G401 (cell line): ENCODE results near the gene PRND. TPM values are rescaled to one million over a fixed set of nuclear protein-coding genes. Genes with fewer than 3 reads are reported as not detected.
"Not testable (repeated sequence)": the region's sequence is repeated elsewhere in the genome, so short reads cannot be mapped to it uniquely, and the experiment has no call there.

ENCODE experiments used
- DNase-seq: peaks from one replicate; pipeline ENCODE4 v3.0.0-alpha.2; 2015; ENCODE audit warnings: low spot score
- in situ Hi-C: cut with HindIII; loops from 2 replicates; pipeline ENCODE4 v1.10.0; 2016; ENCODE audit warnings: low sequenced_read_pairs, mixed read lengths
- total RNA-seq: library from RNA; depleted of rRNA; stranded (reverse); fragments of >200 nt; shearing (Covaris generic); gene quantifications from 2 replicates; pipeline ENCODE4 v1.2.3, GENCODE V29; 2014

Gene PRND
- total RNA-seq, 1 experiment from 2014 or later, result not detected

DNA sequence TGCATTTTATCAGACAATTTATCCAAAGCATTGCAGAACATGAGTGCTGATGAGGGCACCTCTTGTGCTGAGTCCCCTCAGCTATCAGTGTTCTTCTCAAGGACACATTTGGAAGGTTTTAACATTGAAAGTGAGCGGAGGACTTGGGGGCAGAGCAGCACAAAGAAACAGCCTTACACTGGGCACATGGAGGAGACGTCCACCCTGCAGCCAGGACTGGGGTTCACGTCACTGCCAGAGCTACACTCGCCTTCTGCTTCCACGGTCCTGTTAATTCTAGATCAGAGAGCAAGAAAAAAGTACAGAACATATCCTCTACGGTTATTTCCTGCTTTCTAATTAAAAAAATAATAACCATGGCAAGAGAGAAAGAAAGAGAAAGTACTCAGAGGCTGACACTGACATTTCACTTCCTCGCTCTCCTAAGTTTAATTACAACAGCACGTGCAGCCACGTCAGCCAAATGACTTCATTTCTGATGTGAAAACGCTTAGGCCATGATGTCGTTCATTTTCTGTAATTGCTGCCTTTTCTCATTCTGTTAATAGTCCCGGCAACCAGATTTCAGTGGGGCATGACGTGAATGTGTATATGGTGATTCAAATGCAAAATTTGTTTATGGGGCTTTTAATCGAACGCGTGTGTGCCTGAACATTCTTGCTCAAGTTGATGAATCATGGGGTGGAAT lies 5.1 kb downstream of the PRND start:
- in situ Hi-C loops, result no loop called here
- no peak for DNase-seq

DNA sequence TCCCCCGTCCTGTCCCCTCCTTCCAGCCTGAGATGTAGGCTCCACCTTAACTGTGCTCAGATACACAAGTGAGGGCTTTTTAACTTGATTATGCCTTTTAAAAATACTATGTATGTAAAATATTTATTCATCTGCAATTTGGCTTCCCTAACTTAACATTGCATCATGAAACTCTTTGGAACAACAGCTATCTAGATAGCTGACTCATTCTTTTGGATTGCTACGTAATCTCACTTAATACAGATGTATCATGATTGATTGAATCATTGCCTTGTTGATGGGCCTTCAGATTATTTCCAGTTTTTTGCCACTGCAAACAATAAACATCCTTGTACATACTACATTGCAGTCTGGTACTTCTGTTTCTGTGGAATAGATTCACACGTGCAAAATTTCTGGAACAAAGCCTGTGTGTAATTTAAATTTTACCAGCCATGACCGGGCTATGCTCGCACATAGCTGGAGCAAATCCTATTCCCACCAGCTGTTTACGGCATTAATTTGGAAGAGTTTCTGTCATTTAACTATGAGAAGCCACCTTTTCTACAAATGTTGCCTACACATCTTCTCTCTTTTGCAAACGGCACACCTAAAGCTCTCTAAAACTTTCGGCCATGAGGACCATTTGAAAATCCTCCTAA lies 6.5 kb downstream of the PRND start:
- in situ Hi-C loops, result no loop called here
- no peak for DNase-seq

DNA sequence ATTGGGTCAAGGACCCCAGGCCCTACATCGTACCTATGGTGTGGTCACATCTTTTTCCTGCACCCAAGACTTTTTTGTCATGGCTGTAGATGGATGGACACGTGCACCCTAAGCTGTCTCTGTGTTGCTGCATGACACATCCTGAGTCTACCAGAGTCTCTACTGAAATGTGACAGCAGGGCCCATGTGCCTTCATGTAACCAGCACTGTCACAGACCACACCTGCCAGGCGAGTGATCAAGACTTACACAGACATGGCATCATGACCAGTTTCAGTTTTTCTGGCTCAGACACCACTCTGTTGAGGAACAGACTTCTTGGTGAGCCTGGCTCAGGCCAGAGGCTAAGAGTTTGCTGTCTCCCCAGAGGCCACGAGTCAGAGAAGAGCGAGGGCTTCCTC lies 7.6 kb downstream of the PRND start:
- DNase-seq, result no peak
- in situ Hi-C loops, result no loop called here

DNA sequence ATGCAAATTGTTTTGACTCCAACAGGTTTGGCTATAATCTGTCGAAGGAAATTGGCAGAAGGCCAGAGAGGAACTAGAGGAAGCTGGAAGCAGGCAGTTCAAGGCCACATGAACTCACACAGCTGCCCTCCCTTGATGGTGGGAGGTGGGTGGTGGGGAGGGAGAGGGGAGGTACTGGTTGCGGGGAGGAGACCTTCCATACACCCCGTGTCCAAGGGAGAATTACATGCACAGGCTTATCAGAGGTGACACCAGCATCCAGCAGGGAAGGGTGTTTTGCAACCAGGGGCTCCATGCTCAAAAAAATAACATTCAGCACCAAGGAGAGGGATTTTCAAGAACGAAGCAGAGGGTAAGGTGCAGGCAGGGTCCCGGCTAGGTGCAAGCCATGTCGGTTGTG lies 9.1 kb downstream of the PRND start:
- in situ Hi-C loops, result no loop called here

DNA sequence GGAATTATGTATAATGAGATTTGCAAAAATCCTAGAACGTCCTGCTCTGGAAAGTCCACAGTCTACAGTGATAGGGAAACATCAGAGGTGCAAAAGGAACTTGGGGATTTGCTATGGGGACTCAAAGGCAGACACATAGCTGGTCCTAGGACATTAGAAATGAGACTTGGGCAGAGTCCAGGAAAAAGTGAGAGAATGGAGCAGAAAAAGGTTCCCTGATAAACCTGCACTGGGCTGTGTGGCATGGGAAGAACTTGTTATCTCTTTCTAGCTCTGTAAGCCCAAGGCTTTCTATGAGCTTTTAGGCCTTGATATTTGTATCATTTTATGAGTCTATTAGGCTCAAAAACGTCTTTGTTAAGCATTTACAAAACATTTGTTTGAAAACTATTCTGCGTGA lies 15.2 kb downstream of the PRND start:
- in situ Hi-C loops, result no loop called here
- DNase-seq, result no peak

More for the DNA sequence above, 9.1 kb downstream of the PRND start:
- no peak for DNase-seq

DNA sequence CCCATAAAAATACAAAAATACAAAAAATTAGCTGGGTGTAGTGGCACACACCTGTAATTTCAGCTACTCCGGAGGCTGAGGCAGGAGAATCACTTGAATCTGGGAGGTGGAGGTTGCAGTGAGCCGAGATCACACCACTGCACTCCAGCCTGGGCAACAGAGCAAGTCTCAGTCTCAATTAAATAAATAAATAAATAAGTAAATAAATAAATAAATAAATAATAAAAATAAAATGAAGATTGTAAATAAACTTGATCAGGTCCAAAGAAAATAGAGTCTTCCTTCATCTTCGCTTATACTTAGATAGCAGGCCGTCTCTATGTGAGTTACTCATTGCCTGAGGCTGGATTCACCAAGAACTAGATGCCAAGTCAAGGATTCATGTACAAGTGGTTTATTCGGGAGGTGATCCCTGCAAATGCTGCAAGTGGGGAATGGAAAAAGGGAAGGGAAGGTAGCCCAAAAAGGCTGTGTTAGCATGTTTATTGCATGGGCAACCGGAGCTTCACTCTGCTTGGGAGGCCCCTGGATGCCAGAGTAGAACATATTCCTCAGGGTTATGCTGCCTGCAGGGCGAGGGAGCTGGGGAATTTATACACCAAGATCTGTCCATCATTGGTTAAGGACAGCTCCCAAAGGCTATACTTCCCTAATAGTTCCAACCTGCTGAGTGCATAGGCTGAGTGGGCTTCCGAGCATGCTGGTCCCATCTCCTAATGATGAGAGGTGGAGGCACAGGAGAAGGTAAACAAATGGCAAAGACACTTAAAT lies 16.3 kb downstream of the PRND start:
- in situ Hi-C loops, result no loop called here
- DNase-seq, result no peak

DNA sequence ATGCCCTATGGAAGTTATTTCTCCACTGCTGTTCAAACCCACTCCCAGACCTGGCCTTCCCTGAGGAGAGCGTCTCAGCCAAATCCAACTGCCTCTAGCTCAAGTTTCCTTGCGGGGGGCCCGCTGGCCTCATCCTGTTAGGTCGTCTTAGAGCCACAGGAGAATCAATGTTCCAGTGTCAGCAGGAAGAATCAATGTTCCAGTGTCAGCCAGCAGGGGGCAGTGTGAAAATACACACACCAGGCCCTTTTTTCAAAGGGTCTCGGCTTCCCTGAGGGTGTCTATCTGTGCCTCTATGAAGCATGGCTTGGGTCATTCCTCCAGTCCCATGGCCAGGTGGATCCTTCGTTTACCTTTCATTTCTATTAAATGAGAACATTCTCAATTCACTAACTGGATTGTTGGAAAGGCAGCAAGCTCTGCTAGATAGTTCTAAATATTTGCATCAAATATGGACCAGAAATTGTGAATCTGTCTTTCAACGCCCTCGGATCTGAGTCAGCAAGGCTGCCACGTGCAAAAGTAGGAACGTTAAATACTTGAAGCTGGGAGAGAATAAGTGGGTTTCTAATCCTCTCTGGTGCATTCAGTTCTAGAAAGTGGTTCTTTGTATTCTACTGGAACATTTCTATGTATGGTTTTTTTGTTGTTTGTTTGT lies 19.2 kb downstream of the PRND start:
- DNase-seq, result peak; percentile 37
- in situ Hi-C loops, result no loop called here

DNA sequence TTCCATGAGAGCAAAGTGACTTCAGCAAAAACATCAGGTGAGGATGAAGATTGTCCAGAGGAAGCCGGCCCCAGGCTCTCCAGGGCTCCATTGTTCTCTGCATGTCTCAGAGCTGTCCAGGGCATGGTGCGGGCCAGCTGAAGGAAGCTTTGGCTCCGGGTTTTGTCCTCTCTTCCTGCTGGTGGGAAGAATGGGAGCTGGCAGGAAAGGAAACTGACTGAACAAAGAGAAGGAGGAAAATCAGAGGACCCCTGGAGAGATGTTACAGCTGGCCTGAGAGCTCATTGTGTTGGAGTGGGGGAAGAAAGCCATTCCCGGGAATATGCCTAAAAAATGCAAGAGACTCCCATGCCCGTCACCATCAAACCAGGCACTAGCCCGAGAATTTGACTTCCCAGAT lies 27.1 kb downstream of the PRND start:
- in situ Hi-C loops, result no loop called here
- DNase-seq, result no peak

DNA sequence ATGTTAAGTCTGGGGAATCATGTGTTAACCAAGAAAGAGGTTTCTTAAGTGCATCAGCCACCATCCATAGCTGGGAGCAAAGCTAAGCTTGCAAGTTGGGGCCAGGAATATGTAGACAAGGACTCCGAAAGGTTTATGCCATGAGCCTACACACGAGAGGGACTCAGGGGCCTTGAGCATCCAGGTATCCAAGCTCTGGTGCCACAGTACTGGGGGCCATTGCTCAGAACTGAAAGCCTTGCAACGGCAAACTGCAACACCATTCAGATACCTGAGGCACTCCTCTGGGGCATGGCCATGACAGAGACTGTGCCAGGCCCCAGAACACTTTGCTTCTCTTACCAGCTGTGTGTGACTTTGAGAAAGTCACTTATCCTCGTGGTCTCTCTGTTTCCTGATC lies 27.6 kb downstream of the PRND start:
- in situ Hi-C loops, result no loop called here
- no peak for DNase-seq

DNA sequence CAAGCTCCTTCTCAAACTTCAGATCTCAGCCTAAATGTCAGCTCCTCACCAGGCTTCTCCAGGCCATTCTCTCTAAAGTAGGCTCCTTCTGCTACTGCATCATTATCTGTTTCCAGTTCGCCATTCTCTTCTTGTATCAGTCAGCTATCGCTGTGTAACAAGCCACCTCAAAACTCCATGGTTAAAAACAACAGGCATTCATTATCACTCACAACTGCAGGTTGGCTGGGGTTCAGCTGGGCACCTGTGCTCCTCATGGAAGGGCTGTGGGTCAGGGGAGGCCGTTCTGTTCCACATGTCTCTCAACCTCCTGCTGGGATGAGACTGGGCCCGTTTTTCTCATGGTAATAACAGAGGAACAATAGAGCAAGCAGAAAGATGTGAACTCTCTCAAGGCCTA lies 28.7 kb downstream of the PRND start:
- in situ Hi-C loops, result no loop called here
- DNase-seq, result no peak

DNA sequence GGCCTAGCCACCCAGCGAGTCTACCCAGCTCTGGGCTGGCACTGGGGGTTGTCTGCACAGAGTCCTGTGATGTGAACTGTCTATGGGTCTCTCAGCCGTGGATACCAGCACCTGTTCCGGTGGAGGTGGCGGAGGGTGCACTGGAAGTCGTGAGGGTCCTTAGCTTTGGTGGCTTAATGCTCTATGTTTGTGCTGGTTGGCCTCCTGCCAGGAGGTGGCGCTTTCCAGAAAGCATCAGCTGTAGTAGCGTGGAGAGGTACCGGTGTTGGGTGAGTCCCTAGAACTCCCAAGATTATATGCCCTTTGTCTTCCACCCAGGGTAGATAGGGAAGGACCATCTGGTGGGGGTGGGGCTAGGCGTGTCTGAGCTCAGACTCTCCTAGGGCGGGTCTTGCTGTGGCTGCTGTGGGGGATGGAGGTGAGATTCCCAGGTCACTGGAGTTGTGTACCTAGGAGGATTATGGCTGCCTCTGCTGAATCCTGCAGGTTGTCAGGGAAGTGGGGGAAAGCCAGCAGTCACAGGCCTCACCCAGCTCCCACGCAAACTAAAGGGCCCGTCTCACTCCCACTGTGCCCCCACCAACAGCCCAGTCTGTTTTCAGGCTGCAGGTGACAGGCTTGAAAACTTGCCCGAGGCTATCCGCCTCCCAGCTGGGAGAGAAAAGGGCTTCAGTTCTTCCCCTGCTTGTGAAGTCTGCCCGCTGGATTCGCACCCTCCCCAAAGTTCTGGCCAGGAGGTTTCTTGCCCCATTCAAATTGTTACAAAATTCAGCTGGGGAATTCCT lies 37.6 kb downstream of the PRND start:
- in situ Hi-C loops, result not testable (repeated sequence)

DNA sequence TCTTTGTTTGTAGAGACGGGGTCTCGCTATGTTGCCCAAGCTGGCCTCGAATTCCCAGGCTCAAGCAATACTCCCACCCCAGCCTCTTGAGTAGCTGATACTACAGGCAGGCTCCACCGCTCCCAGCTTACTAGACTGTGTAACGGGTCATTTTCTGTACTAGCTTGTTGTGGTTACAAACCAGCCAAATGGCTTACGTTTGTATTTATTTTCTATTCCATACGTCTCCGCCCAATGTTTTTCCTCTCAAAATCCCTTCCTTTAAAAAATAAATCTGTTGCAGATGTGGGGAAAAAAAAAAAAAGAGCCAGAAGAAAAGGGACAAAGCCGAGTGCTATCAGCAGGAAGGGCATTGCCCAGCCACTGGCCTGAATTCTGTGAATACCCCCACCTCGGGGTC lies 41.6 kb downstream of the PRND start:
- in situ Hi-C loops, result no loop called here

More for the DNA sequence above, 37.6 kb downstream of the PRND start:
- DNase-seq, result not testable (repeated sequence)

DNA sequence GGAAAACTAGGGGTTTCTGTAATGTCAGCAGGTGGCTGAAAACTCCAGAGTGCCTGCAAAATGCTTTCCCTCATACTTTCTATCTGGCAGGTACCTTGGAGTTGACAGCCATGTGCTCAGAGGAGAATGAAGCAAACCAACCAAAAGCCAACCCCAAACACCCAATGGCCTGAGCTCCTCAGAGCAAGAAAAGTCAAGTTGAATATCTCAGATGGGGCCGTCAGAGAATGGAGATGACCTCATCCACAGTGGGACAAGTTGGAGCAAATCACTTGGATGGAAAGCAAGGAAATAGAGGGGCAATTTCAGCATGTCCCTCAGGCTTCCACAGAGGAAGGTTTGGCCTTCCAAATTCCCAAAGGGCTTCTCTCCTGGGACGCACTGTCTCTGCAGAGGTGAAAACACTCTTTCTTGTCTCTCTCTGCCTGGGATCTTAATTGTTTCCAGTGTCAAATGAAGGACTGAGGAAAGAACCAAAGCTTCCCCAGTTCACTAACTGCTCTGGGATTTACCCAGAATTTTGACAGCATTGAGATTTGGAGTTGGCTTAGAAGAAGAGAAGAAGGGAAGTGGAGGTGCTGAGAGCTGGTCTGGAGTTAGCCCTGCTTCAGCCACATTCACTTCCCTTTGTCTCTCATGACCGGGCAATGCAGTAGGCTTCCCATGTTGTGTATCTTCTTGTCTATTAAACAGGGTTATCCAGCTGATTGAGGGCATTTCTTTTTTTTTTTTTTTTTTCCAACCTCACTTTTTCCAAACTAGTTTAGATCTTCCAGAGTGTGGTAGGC lies 42.2 kb downstream of the PRND start:
- no peak for DNase-seq
- in situ Hi-C loops, result no loop called here

More for the DNA sequence above, 41.6 kb downstream of the PRND start:
- DNase-seq, result no peak

DNA sequence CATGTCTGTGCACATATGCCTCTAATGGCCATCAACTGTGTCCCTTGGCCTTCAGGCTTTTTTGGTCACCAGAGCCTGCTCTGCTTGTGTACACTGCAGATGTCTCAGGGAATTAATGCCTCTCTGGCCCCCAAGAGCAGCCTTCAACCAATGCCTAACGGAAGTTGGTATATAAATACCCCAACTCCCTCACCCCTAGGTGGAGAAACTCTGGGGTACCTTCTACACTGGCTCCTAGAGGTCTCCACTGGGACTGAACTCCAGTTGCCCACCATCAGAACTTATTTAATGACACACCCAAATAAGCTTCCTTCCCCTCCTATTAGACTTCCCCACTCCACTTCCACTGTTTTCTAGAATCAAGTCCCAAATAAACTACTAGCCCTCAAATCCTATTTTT lies 43.1 kb downstream of the PRND start:
- in situ Hi-C loops, result no loop called here
- no peak for DNase-seq

DNA sequence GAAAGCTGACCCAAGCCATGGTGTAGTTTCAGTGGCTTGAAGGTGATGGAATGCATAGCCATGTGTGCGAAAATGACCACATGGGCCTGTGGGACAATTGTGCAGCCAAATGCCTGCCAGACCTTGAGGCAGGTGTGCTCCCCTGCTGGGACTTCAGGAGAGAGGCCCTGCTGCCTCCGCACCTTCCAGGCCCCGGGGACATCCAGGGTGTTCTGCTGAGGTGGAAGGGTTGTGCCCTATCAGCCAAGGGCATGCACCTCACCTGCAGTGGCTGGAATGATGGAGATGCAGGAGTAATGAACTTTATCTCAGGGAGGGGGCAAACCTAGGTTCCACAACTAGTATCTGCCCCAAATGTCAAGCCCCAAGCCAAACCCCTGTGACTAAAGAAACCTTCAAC lies 44.0 kb downstream of the PRND start:
- DNase-seq, result no peak
- in situ Hi-C loops, result no loop called here

DNA sequence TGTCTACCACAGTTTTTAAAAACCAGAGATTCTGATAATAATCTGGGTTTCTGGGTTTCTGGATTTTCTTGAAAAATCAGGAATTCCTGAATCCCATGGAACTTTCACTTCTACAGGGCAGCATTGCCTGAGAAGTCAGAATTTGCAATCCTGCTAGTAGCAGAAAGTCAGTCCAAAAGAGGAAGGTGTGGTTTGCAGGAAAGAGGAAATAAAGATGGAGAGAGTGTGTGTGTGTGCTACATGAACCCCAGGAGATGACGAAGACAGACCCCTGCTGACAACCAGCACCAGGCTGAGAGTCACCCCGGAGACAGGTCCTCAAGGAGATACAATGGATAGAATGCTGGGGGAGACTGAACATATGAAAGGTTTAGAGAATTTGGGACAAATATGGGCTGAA lies 44.9 kb downstream of the PRND start:
- in situ Hi-C loops, result no loop called here
- no peak for DNase-seq

DNA sequence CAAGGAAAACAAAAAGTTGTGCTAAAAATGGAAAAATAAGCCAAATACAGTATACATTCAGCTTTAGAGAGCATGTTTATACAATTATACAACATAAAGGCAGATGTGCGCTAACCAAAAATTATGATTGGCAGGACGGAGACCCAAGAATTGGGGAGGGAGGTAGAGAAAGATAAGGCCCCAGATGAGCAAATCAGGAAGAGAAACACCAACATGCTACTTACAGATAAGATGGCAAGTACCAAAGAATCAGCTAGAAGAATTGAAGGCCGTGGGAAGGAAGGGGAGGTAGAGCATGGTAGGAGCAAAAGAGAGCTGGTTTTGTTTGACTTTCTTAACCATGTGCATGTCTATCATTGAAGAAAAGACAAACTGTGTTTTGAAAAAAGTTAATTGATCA lies 45.4 kb downstream of the PRND start:
- no peak for DNase-seq
- in situ Hi-C loops, result no loop called here

DNA sequence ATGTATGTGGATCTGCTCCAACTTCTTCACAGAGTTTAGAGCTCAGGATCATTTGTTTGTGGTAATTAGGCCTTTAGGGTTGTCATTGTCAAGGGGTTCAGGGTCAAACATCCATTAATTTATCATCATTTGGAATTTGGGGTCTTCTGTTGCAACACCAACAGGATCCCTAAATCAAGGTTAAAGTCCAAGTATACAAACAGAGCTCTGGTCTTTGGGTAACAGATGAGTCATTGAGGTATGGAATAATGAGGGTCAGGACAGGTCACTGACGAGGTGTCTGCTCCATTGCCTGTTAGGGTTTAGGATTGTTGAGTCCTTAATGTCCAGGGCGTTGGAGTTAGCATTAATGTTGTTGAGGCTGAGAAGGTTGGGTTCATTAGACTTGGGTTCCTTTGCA lies 47.6 kb downstream of the PRND start:
- DNase-seq, result no peak
- in situ Hi-C loops, result no loop called here
